Endothelial cell (in vitro differentiated cells): ENCODE results near the gene CCDC47. TPM values are rescaled to one million over a fixed set of nuclear protein-coding genes. Genes with fewer than 3 reads are reported as not detected.

ENCODE experiments used
- DNase-seq: peaks from one replicate; pipeline ENCODE4 v3.0.0; 2021; ENCODE audit warnings: low spot score
- H3K27ac Mint-ChIP-seq: one replicate; pipeline ENCODE4 v1.8.0; 2021; ENCODE audit warnings: mixed read lengths, inconsistent platforms; ENCODE audit not compliant: unreplicated experiment
- H3K27me3 Mint-ChIP-seq: one replicate; pipeline ENCODE4 v1.8.0; 2021; ENCODE audit warnings: mild to moderate bottlenecking, moderate library complexity, mixed read lengths, inconsistent platforms; ENCODE audit not compliant: unreplicated experiment
- H3K36me3 Mint-ChIP-seq: one replicate; pipeline ENCODE4 v1.8.0; 2021; ENCODE audit warnings: mild to moderate bottlenecking, low read depth, mixed read lengths, inconsistent platforms; ENCODE audit not compliant: unreplicated experiment
- H3K4me1 Mint-ChIP-seq: one replicate; pipeline ENCODE4 v1.8.0; 2021; ENCODE audit warnings: mild to moderate bottlenecking, mixed read lengths, inconsistent platforms; ENCODE audit not compliant: unreplicated experiment
- H3K4me3 Mint-ChIP-seq: one replicate; pipeline ENCODE4 v1.8.0; 2021; ENCODE audit warnings: mild to moderate bottlenecking, mixed read lengths, inconsistent platforms; ENCODE audit not compliant: unreplicated experiment
- H3K9me3 Mint-ChIP-seq: one replicate; pipeline ENCODE4 v1.8.0; 2021; ENCODE audit warnings: mixed read lengths, inconsistent platforms; ENCODE audit not compliant: unreplicated experiment
- CTCF ChIP-seq: fragments of 200-600 bp; sonication (generic); IDR thresholded peaks from one replicate; pipeline ENCODE4 v1.5.0; 2021; ENCODE audit warnings: antibody characterized with exemption; ENCODE audit not compliant: unreplicated experiment
- total RNA-seq: library from RNA; stranded (reverse); fragmentation: NEBNext Ultra II Directional; extraction: Animal tissue kit (Norgen Biotek cat#: 25700); gene quantifications from one replicate; pipeline ENCODE4 v1.2.1, GENCODE V29; 2021; ENCODE audit not compliant: unreplicated experiment

CCDC47 gene
- total RNA-seq, 1 donor from 2014 or later = 58.0 TPM

- Mint-ChIP-seq H3K36me3 (peaks cover 24% of the 10 kb centered on the region), H3K27me3 (peaks cover 13% of the 10 kb centered on the region), H3K9me3 (no peaks in the 10 kb centered on the region), H3K4me3 (peak overlapping the region; percentile 85), H3K4me1 (peaks cover 26% of the 10 kb centered on the region), H3K27ac (peak overlapping the region; percentile 68)
- DNase-seq = no peak
- no peak for TF ChIP-seq CTCF
Observed at GRCh38 chr17:63703556-63704258, 69.7 kb downstream of the CCDC47 start.

DNA sequence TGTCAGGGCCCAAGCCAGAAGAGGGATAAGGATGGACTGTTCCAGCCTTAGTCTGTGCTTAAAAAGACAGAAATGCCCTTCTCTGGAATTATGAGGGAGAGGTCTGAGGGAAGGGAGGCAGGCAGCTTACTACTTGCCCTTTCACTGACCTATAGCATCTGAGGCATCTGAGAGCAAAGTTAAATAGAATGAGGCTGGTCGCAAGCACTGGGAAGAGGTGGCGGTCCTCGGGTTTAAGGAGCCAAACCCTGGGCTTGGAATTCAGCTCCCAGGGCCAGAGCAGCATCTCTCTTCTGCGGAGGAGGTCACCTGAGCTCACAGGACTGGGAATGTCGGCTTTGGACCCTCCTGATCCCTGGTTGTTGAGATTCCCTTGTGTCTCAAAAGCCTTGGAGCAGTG is 70.4 kb downstream of the CCDC47 start:
- Mint-ChIP-seq H3K4me1 (peaks cover 26% of the 10 kb centered on the region), H3K27ac (peak overlapping the region; percentile 24), H3K4me3 (peak overlapping the region; percentile 67), H3K27me3 (peaks cover 18% of the 10 kb centered on the region), H3K9me3 (no peaks in the 10 kb centered on the region), H3K36me3 (peaks cover 22% of the 10 kb centered on the region)
- no peak for DNase-seq
- no peak for TF ChIP-seq CTCF

DNA sequence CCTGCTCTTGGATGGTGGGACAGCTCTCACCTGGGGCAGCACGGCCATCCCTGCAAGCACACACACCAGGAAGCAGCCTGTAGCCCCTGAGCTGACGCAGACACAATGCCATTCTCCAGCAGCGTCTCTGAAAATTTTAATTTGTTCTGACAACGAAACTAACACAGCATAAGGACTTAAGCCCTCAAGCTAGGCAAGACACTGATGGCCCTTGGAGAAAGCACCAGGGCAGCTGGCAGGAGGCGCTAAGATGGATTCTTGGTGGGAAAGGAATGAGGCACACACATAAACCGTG is 70.7 kb downstream of the CCDC47 start:
- no peak for TF ChIP-seq CTCF
- H3K36me3 Mint-ChIP-seq = peaks cover 22% of the 10 kb centered on the region
- peaks cover 26% of the 10 kb centered on the region for H3K4me1 Mint-ChIP-seq
- no peak overlapping the region for H3K27ac Mint-ChIP-seq
- no peaks in the 10 kb centered on the region for H3K9me3 Mint-ChIP-seq
- peak overlapping the region; percentile 67 for H3K4me3 Mint-ChIP-seq
- DNase-seq = no peak
- peaks cover 20% of the 10 kb centered on the region for H3K27me3 Mint-ChIP-seq

- no peak for DNase-seq
- Mint-ChIP-seq H3K27me3 (peaks cover 24% of the 10 kb centered on the region), H3K36me3 (peaks cover 25% of the 10 kb centered on the region), H3K27ac (no peak overlapping the region), H3K4me1 (peaks cover 31% of the 10 kb centered on the region), H3K9me3 (no peaks in the 10 kb centered on the region), H3K4me3 (peak overlapping the region; percentile 71)
- TF ChIP-seq CTCF = no peak
Observed at GRCh38 chr17:63701868-63702720, 71.3 kb downstream of the CCDC47 start.

- Mint-ChIP-seq H3K27ac (peak overlapping the region; percentile 70), H3K4me3 (peak overlapping the region; percentile 71), H3K36me3 (peaks cover 28% of the 10 kb centered on the region), H3K27me3 (peaks cover 28% of the 10 kb centered on the region), H3K9me3 (no peaks in the 10 kb centered on the region), H3K4me1 (peaks cover 36% of the 10 kb centered on the region)
- no peak for TF ChIP-seq CTCF
- DNase-seq = no peak
Observed at GRCh38 chr17:63701456-63701820, 72.0 kb downstream of the CCDC47 start.
